ENCODE results near the gene XPO1. TPM values are rescaled to one million over a fixed set of nuclear protein-coding genes. Genes with fewer than 3 reads are reported as not detected.
"Not testable (repeated sequence)": the region's sequence is repeated elsewhere in the genome, so short reads cannot be mapped to it uniquely, and the experiment has no call there.

The XPO1 gene
- total RNA-seq, 4 donors from 2014 or later: 71.1 to 158 (median 119) TPM

- TF ChIP-seq, protein P1, sequence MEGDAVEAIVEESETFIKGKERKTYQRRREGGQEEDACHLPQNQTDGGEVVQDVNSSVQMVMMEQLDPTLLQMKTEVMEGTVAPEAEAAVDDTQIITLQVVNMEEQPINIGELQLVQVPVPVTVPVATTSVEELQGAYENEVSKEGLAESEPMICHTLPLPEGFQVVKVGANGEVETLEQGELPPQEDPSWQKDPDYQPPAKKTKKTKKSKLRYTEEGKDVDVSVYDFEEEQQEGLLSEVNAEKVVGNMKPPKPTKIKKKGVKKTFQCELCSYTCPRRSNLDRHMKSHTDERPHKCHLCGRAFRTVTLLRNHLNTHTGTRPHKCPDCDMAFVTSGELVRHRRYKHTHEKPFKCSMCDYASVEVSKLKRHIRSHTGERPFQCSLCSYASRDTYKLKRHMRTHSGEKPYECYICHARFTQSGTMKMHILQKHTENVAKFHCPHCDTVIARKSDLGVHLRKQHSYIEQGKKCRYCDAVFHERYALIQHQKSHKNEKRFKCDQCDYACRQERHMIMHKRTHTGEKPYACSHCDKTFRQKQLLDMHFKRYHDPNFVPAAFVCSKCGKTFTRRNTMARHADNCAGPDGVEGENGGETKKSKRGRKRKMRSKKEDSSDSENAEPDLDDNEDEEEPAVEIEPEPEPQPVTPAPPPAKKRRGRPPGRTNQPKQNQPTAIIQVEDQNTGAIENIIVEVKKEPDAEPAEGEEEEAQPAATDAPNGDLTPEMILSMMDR (IDR thresholded peaks at IDR 0.05): no peak
- no peak for TF ChIP-seq POLR2A (IDR thresholded peaks at IDR 0.05)
- Histone ChIP-seq H3K9me3 (no peaks in the 10 kb centered on the region), H3K36me3 (peaks cover 0 to 6% (median 0%) of the 10 kb centered on the region in 3 donors), H3K27me3 (no peaks in the 10 kb centered on the region), H3K27ac (peak overlapping the region in 1 of 4 donors; percentile 31), H3K4me3 (no peak overlapping the region), H3K4me1 (peaks cover 0 to 14% (median 2%) of the 10 kb centered on the region in 4 donors)
- no peak for DNase-seq
Observed at GRCh38 chr2:61456070-61456745, 81.9 kb downstream of the XPO1 start.

DNA sequence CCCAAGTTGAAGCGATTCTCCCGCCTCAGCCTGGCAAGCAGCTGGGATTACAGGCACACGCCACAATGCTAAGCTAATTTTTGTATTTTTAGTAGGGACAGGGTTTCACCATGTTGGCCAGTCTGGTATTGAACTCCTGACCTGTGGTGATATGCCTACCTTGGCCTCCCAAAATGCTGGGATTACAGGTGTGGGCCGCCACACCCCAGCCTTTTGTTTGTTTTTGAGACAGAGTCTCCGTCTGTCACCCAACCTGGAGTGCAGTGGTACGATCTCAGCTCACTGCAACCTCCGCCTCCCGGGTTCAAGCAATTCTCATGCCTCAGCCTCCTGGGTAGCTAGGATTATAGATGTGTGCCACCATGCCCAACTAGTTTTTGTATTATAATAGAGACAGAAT is 83.2 kb downstream of the XPO1 start:
- DNase-seq, H3K36me3 ChIP-seq, H3K4me3 ChIP-seq, H3K9me3 ChIP-seq, H3K27me3 ChIP-seq, H3K27ac ChIP-seq: not testable (repeated sequence)
- peaks cover 0 to 14% (median 2%) of the 10 kb centered on the region in 4 donors for H3K4me1 ChIP-seq

- Histone ChIP-seq H3K4me3 (no peak overlapping the region), H3K4me1 (peaks cover 0 to 14% (median 2%) of the 10 kb centered on the region in 4 donors), H3K9me3 (no peaks in the 10 kb centered on the region), H3K27ac (no peak overlapping the region), H3K27me3 (no peaks in the 10 kb centered on the region), H3K36me3 (no peaks in the 10 kb centered on the region)
- no peak for DNase-seq
- TF ChIP-seq, protein P1 (IDR thresholded peaks at IDR 0.05): no peak
- no peak for TF ChIP-seq POLR2A (IDR thresholded peaks at IDR 0.05)
Observed at GRCh38 chr2:61454383-61454782, 83.8 kb downstream of the XPO1 start.

DNA sequence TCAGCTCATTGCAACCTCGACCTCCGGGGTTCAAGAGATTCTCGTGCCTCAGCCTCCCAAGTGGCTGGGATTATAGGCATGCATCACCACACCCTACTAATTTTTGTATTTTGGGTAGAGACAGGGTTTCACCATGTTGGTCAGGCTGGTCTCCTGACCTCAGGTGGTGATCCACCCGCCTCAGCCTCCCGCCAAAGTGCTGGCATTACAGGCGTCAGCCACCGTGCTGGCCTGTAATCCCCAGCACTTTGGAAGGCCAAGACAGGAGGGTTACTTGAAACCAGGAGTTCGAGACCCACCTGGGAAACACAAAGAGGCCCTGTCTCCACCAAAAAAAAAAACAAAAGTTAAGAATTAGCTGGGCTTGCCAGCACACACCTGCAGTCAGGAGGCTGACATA is 85.8 kb downstream of the XPO1 start:
- Histone ChIP-seq H3K27me3 (no peaks in the 10 kb centered on the region), H3K4me3 (no peak overlapping the region), H3K27ac (no peak overlapping the region), H3K9me3 (no peaks in the 10 kb centered on the region), H3K4me1 (peaks cover 0 to 6% (median 2%) of the 10 kb centered on the region in 4 donors), H3K36me3 (no peaks in the 10 kb centered on the region)
- no peak for TF ChIP-seq POLR2A (IDR thresholded peaks at IDR 0.05)
- TF ChIP-seq, protein P1 (IDR thresholded peaks at IDR 0.05): no peak
- DNase-seq: no peak

DNA sequence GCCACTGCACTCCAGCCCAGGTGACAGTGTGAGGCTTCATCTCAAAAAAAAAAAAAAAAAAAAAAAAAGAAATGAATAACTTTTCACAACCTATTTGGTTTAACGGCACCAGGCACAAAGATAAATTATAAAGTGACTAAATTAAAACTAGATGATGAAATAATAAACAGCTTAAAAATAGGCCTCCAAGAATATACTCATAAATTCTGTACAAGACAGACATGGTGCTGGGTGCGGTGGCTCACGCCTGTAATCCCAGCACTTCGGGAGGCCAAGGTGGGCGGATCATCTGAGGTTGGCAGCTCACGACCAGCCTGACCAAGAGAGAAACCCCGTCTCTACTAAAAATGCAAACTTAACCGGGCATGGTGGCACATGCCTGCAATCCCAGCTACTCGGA is 87.0 kb downstream of the XPO1 start:
- Histone ChIP-seq H3K27me3 (no peaks in the 10 kb centered on the region), H3K27ac (no peak overlapping the region), H3K36me3 (no peaks in the 10 kb centered on the region), H3K4me3 (no peak overlapping the region), H3K4me1 (peaks cover 0 to 4% (median 0%) of the 10 kb centered on the region in 4 donors), H3K9me3 (no peaks in the 10 kb centered on the region)
- TF ChIP-seq POLR2A (IDR thresholded peaks at IDR 0.05): no peak
- TF ChIP-seq, protein P1 (IDR thresholded peaks at IDR 0.05): no peak
- peak in 1 of 3 donors; percentile 33 for DNase-seq

GRCh38 chr2:61450144-61450543 is 88.0 kb downstream of the XPO1 start:
- Histone ChIP-seq H3K27me3 (no peaks in the 10 kb centered on the region), H3K27ac (no peak overlapping the region), H3K4me1 (peaks cover 0 to 4% (median 0%) of the 10 kb centered on the region in 4 donors), H3K9me3 (no peaks in the 10 kb centered on the region), H3K36me3 (no peaks in the 10 kb centered on the region), H3K4me3 (no peak overlapping the region)
- DNase-seq: no peak
- TF ChIP-seq, protein P1 (IDR thresholded peaks at IDR 0.05): no peak
- TF ChIP-seq POLR2A (IDR thresholded peaks at IDR 0.05): no peak
